Heart left ventricle (tissue), 16 donors: ENCODE data around the gene IL2RA. TPM values are rescaled to one million over a fixed set of nuclear protein-coding genes. Genes with fewer than 3 reads are reported as not detected.

Experiments
- ATAC-seq, 4 donors: fragments of 200-7000 bp; cut with Tn5 transposase; one replicate each; pipeline ENCODE4 v1.9.1; 2020 to 2022; ENCODE audit warnings: moderate library complexity in 4 of 4, mild to moderate bottlenecking in 3 of 4, moderate number of reproducible peaks in 1 of 4
- DNase-seq, 5 donors: peaks; one replicate each; pipeline ENCODE4 v3.0.0-alpha.2; 2020
- H3K27ac ChIP-seq, 12 donors: fragments of 200-600 bp; sonication (generic) in 4 of 12; one replicate each; pipeline versions ENCODE4 v1.5.0 to v1.8.0; 2016 to 2022; ENCODE audit warnings: mild to moderate bottlenecking in 2 of 12
- H3K27me3 ChIP-seq, 9 donors: fragments of 200-600 bp; sonication (generic) in 2 of 9; one replicate each; pipeline versions ENCODE4 v1.5.1 to v1.8.0; 2016 to 2022; ENCODE audit warnings: mild to moderate bottlenecking in 3 of 9
- H3K36me3 ChIP-seq, 9 donors: fragments of 200-600 bp; sonication (generic) in 2 of 9; one replicate each; pipeline versions ENCODE4 v1.5.0 to v1.8.0; 2018 to 2022; ENCODE audit warnings: mild to moderate bottlenecking in 2 of 9
- H3K4me1 ChIP-seq, 12 donors: fragments of 200-600 bp; sonication (generic) in 4 of 12; one replicate each; pipeline versions ENCODE4 v1.5.0 to v1.8.0; 2016 to 2022; ENCODE audit warnings: mild to moderate bottlenecking in 3 of 12
- H3K4me3 ChIP-seq, 12 donors: fragments of 200-600 bp; sonication (generic) in 4 of 12; one replicate each; pipeline versions ENCODE4 v1.5.0 to v1.8.0; 2017 to 2022; ENCODE audit warnings: mild to moderate bottlenecking in 9 of 12, moderate library complexity in 4 of 12
- H3K9me3 ChIP-seq, 12 donors: fragments of 200-600 bp; sonication (generic) in 4 of 12; one replicate each; pipeline versions ENCODE4 v1.5.0 to v1.8.0; 2016 to 2022; ENCODE audit warnings: mild to moderate bottlenecking in 1 of 12
- CTCF ChIP-seq, 12 donors: fragments of 200-600 bp; sonication (generic) in 4 of 12; IDR thresholded peaks; one replicate each; pipeline versions ENCODE4 v1.5.0 to v1.8.0; 2018 to 2022; ENCODE audit warnings: antibody characterized with exemption in 12 of 12, mild to moderate bottlenecking in 5 of 12
- POLR2A ChIP-seq, 2 donors: fragments of 450-650 bp; IDR thresholded peaks; one replicate each; pipeline ENCODE4 v1.6.1; 2017; ENCODE audit warnings: antibody characterized with exemption in 2 of 2, mild to moderate bottlenecking in 2 of 2, moderate library complexity in 2 of 2
- WGBS, 4 donors: extraction: QIAGEN DNeasy Blood & Tissue Kit in 2 of 4; methylation state at CpG; one replicate each; pipeline versions ENCODE4 v1.1.5 to v1.1.7; 2013 to 2018; 5-methylcytosine and 5-hydroxymethylcytosine counted together
- intact Hi-C, 10 donors: fragments of 100-400 bp; cut with DNase I; formaldehyde crosslinking; loops; one replicate each; pipeline versions ENCODE4 v1.11.1 to v1.14.2; 2022
- polyA plus RNA-seq, 2 donors: library from polyadenylated mRNA; stranded (reverse); fragments of 200-250 nt; gene quantifications; one replicate each; pipeline ENCODE4 v1.2.3, GENCODE V29; 2013
- total RNA-seq, 9 donors: library from RNA; depleted of rRNA in 2 of 9; stranded (reverse); fragments of >200 nt in 2 of 9; fragmentation: NEBNext Ultra II Directional in 3 of 9; extraction: Animal tissue kit (Norgen Biotek cat#: 25700) in 3 of 9; gene quantifications; one replicate each; pipeline versions ENCODE4 v1.1.0 to v1.2.4, GENCODE V29; 2016 to 2023
- donor health status: ischemic (EF 13 %, LVEDD 7.1; RV severe dilation, severe dysfunction).
- donor health status: healthy with polysubstance abuse.
- donor health status: DM: no; HTN: yes; CAD: no.
- donor health status: DM: no; HTN: no; CAD: no.
- donor health status: ischemic (EF 25% LVEDD 6.9; RV normal size, moderate dysfunction).
- donor health status: ischemic (EF 25% LVEDD 5.7; RV mildly dilated, moderate dysfunction).
- donor health status: healthy.
- donor health status: DM: yes; HTN: yes; CAD: no.
- donor health status: ischemic (EF 35%, LVEDD 5.7; RV mildly dilated, moderate dysfunction).
- donor health status: nonischemic (EF 11% LVEDD 7.7; RV severe dilation, severe dysfunction).
- donor health status: DM: yes; HTN: yes; CAD: no.
- donor health status: PGD.
- donor health status: ischemic (EF 29% LVEDD 5.4; RV normal size, mild dysfunction).
- donor health status: nonischemic (EF 23%, LVEDD 6.1; RV moderate dilation, normal function).

Gene IL2RA
- total and polyA plus RNA-seq, 11 donors: 0.11 to 11.1 (median 0.90) TPM; not detected in 1

GRCh38 chr10:6033954-6034353 lies 28.2 kb downstream of the IL2RA start:
- Histone ChIP-seq H3K27me3 (no peaks in the 10 kb centered on the region), H3K4me3 (no peak overlapping the region), H3K36me3 (no peaks in the 10 kb centered on the region), H3K4me1 (peaks cover 0 to 42% (median 0%) of the 10 kb centered on the region in 12 donors), H3K9me3 (peaks cover 0 to 15% (median 3%) of the 10 kb centered on the region in 12 donors), H3K27ac (peak overlapping the region in 2 of 12 donors; percentile 27 to 70)
- TF ChIP-seq POLR2A (IDR thresholded peaks at IDR 0.05) (no peak), CTCF (IDR thresholded peaks at IDR 0.05) (no peak)
- intact Hi-C loops: no loop called here
- 40 to 57% (median 46%) methylated on average over 3 of the region's 3 CpGs for WGBS, 4 donors
- ATAC-seq (peak in 2 of 4 donors; percentile 61 to 68), DNase-seq (peak in 1 of 5 donors; percentile 26)

DNA sequence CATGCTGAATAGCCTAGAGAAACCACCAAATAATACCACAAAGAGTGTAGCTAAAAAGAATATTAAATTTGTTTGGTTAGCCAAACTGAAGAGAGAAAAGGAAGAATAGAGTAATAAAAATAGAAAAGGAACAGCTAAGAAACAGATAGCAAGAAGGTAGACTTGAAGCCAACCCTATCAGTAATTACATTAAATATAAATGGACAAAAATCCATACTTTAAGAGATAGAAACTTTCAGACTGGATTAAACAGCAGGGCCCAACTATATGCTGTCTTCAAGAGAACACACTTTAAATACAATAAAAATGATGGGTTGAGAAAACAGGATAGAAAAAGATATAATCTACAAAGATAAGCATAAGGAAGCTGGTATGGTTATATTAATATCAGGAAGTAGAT lies 31.2 kb downstream of the IL2RA start:
- TF ChIP-seq POLR2A (IDR thresholded peaks at IDR 0.05) (no peak), CTCF (IDR thresholded peaks at IDR 0.05) (no peak)
- Histone ChIP-seq H3K27me3 (no peaks in the 10 kb centered on the region), H3K36me3 (no peaks in the 10 kb centered on the region), H3K9me3 (peaks cover 0 to 15% (median 2%) of the 10 kb centered on the region in 12 donors), H3K27ac (no peak overlapping the region), H3K4me1 (peaks cover 0 to 30% (median 0%) of the 10 kb centered on the region in 12 donors), H3K4me3 (no peak overlapping the region)
- ATAC-seq (no peak), DNase-seq (no peak)
- intact Hi-C loops: no loop called here

DNA sequence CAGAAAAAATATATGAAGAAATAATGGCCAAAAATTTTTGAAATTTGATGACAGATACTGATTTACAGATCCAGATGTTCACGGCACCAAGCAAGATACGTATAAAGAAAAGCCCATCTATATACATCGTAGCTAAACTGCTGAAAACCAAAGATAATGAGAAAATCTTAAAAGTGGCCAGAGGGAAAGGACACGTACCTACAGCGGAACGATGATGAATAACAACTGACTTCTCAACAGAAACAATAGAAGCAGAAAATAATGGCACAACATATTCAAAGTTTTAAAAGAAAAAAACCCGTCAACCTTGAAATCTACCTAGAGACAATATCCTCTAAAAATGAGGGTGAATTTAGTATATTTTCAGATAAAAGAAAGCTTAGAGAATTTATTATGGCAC lies 31.9 kb downstream of the IL2RA start:
- Histone ChIP-seq H3K27me3 (no peaks in the 10 kb centered on the region), H3K4me1 (peaks cover 0 to 27% (median 0%) of the 10 kb centered on the region in 12 donors), H3K4me3 (no peak overlapping the region), H3K36me3 (no peaks in the 10 kb centered on the region), H3K9me3 (peaks cover 0 to 15% (median 2%) of the 10 kb centered on the region in 12 donors), H3K27ac (no peak overlapping the region)
- 94 to 97% (median 94%) methylated on average over 7 of the region's 7 CpGs for WGBS, 4 donors
- no peak for TF ChIP-seq POLR2A (IDR thresholded peaks at IDR 0.05)
- TF ChIP-seq CTCF (IDR thresholded peaks at IDR 0.05): no peak
- intact Hi-C loops: no loop called here
- no peak for DNase-seq
- ATAC-seq: no peak

DNA sequence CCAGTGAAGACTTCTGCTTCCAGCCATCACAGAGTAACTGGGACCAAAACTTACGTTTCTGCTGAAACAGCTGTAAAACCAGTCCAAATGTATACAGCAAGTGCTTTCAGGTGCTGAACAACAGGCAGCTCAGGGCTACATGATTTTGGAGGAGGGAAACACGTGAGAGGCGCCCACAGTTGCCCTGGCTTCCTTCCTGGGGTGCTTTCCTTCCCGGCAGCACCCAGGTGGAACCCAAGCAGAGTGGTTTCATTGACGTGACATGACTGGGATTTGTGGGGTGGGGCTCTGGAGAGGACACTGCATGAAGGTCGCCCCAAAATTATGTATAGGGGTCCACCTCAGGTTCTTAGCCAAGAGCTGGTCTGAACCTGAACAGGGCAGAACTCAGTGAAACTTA lies 34.2 kb downstream of the IL2RA start:
- H3K27me3 ChIP-seq: no peaks in the 10 kb centered on the region
- intact Hi-C loops: no loop called here
- TF ChIP-seq POLR2A (IDR thresholded peaks at IDR 0.05): no peak
- peaks cover 0 to 7% (median 0%) of the 10 kb centered on the region in 12 donors for H3K4me1 ChIP-seq
- 66 to 78% (median 71%) methylated on average over 6 of the region's 6 CpGs for WGBS, 4 donors
- H3K9me3 ChIP-seq: peaks cover 0 to 15% (median 2%) of the 10 kb centered on the region in 12 donors
- no peak overlapping the region for H3K27ac ChIP-seq
- no peak overlapping the region for H3K4me3 ChIP-seq
- ATAC-seq (no peak), DNase-seq (no peak)
- H3K36me3 ChIP-seq: no peaks in the 10 kb centered on the region

GRCh38 chr10:6025683-6026255 lies 36.4 kb downstream of the IL2RA start:
- TF ChIP-seq POLR2A (IDR thresholded peaks at IDR 0.05) (no peak), CTCF (IDR thresholded peaks at IDR 0.05) (no peak)
- peaks cover 0 to 11% (median under 1%) of the 10 kb centered on the region in 12 donors for H3K9me3 ChIP-seq
- H3K36me3 ChIP-seq: no peaks in the 10 kb centered on the region
- no peak overlapping the region for H3K4me3 ChIP-seq
- WGBS, 4 donors: 89 to 95% (median 92%) methylated on average over 6 of the region's 6 CpGs
- H3K27me3 ChIP-seq: no peaks in the 10 kb centered on the region
- DNase-seq (no peak), ATAC-seq (no peak)
- intact Hi-C loops: no loop called here
- H3K27ac ChIP-seq: no peak overlapping the region
- H3K4me1 ChIP-seq: peaks cover 0 to 6% (median 0%) of the 10 kb centered on the region in 12 donors
